ENCODE measurements around the gene PRCC. TPM values are rescaled to one million over a fixed set of nuclear protein-coding genes. Genes with fewer than 3 reads are reported as not detected.

The PRCC gene
- total RNA-seq, 6 experiments from 2014 or later, result 67.0 to 79.3 (median 71.5) TPM

- no peak for TF ChIP-seq CTCF (IDR thresholded peaks at IDR 0.05)
- peaks cover 61% of the 10 kb centered on the region for H3K4me1 Mint-ChIP-seq (ENCODE audit: low read depth)
- H3K4me3 Mint-ChIP-seq, result no peak overlapping the region
- no peak for DNase-seq
- peaks cover 4% of the 10 kb centered on the region; the same call in 1 of the 2 replicates for H3K27me3 Mint-ChIP-seq (ENCODE audit: insufficient read depth)
- no peaks in the 10 kb centered on the region for H3K9me3 Mint-ChIP-seq
- no peak overlapping the region for H3K27ac Mint-ChIP-seq
- H3K36me3 Mint-ChIP-seq (ENCODE audit: low read depth), result peaks cover 30% of the 10 kb centered on the region
Measured at GRCh38 chr1:156768610-156769295, 1.4 kb downstream of the PRCC start.

DNA sequence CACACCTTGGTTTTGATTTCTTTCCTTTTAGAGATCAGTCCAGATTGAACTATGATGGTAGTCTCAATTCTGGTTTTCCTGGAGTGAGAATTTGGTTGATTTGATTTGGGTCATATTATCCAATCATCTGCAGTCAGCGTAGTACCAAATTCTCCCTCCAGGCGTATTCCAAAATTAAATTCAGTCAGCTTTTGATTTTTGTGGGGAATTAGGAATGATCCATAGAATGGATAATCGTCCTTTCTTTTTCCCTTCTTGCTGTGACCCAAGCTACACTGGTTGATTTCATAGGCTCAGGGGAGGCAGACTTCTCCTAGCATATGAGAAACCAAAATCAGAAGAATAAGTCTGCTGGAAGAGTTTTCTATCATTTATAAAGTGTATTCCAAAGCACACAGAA, 4.9 kb downstream of the PRCC start:
- no peak for DNase-seq
- H3K27ac Mint-ChIP-seq, result no peak overlapping the region
- H3K36me3 Mint-ChIP-seq (ENCODE audit: low read depth), result peaks cover 32% of the 10 kb centered on the region
- no peak overlapping the region for H3K4me3 Mint-ChIP-seq
- H3K9me3 Mint-ChIP-seq, result no peaks in the 10 kb centered on the region
- TF ChIP-seq CTCF (IDR thresholded peaks at IDR 0.05), result peak; percentile 48
- H3K27me3 Mint-ChIP-seq (ENCODE audit: insufficient read depth), result peaks cover 4% of the 10 kb centered on the region; the same call in 1 of the 2 replicates
- peaks cover 70% of the 10 kb centered on the region for H3K4me1 Mint-ChIP-seq (ENCODE audit: low read depth)

DNA sequence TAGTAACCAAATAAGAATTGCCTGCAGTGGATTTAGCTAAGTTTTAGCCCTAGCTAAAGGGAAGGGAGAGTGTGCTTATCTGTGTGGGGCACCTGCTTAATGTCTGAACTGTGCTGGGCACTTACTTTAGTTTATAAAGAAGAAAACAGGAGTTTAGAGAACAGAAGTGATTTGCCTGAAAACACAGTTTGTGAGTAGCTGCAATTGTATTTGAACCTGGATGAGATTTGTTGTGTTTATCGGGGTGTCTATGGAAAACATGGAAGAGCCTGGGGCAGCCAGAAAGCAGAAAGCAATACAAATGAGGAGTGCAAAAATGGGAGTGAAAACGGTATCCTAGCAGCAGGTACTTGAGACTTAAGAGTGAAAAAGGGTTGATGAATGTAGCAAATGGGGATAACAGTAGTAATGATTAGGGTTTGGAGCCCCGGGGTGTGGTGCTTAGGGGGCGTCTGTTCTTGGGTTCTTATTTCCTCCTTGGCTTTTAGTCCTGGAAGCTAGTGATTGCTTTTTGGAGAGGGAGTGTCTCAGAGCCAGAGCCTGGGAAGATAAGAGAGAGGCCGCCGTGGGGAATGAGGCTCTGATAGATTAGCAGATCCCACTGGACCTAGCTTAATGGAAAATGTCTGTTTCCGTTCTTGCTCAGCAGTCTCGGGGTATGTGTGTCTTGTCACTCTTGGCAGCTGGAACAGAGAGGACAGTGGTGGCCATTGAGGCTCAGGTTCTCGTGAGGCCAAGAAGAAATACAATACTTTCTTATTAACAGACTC, 5.6 kb downstream of the PRCC start:
- no peak for DNase-seq
- H3K4me1 Mint-ChIP-seq (ENCODE audit: low read depth), result peaks cover 75% of the 10 kb centered on the region
- peaks cover 4% of the 10 kb centered on the region; the same call in 1 of the 2 replicates for H3K27me3 Mint-ChIP-seq (ENCODE audit: insufficient read depth)
- H3K9me3 Mint-ChIP-seq, result no peaks in the 10 kb centered on the region
- peaks cover 32% of the 10 kb centered on the region for H3K36me3 Mint-ChIP-seq (ENCODE audit: low read depth)
- TF ChIP-seq CTCF (IDR thresholded peaks at IDR 0.05), result no peak
- H3K4me3 Mint-ChIP-seq, result peak overlapping the region; percentile 11
- H3K27ac Mint-ChIP-seq, result peak overlapping the region; percentile 50

DNA sequence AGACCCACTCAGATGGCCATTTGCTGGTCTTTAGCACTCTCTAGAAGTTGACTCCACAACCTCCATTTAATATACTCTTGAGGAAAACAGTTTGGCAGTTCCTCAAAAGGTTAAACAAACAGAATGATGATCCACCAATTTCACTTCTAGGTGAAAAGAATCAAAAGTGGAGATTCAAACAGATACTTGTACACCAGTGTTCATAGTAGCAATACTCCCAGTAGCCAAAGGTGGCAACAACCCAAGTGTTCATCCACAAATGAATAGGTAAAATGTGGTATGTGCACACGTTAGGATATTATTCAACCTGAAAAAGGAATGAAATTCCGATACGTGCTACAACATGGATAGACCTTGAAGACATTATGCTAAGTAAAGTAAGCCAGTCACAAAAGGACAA, 6.3 kb downstream of the PRCC start:
- H3K27ac Mint-ChIP-seq, result peak overlapping the region; percentile 50; the same call in 1 of the 2 replicates
- no peaks in the 10 kb centered on the region for H3K9me3 Mint-ChIP-seq
- peaks cover 4% of the 10 kb centered on the region; the same call in 1 of the 2 replicates for H3K27me3 Mint-ChIP-seq (ENCODE audit: insufficient read depth)
- peaks cover 71% of the 10 kb centered on the region for H3K4me1 Mint-ChIP-seq (ENCODE audit: low read depth)
- peaks cover 28% of the 10 kb centered on the region for H3K36me3 Mint-ChIP-seq (ENCODE audit: low read depth)
- peak; percentile 48 for TF ChIP-seq CTCF (IDR thresholded peaks at IDR 0.05)
- no peak overlapping the region for H3K4me3 Mint-ChIP-seq
- no peak for DNase-seq

- Mint-ChIP-seq H3K36me3 (ENCODE audit: low read depth) (peaks cover 17% of the 10 kb centered on the region), H3K27ac (peak overlapping the region; percentile 58), H3K9me3 (no peaks in the 10 kb centered on the region), H3K4me3 (peak overlapping the region; percentile 15; the same call in 1 of the 2 replicates), H3K4me1 (ENCODE audit: low read depth) (peaks cover 54% of the 10 kb centered on the region), H3K27me3 (ENCODE audit: insufficient read depth) (peaks cover 2% of the 10 kb centered on the region; the same call in 1 of the 2 replicates)
- no peak for TF ChIP-seq CTCF (IDR thresholded peaks at IDR 0.05)
- no peak for DNase-seq
Measured at GRCh38 chr1:156775799-156776198, 8.5 kb downstream of the PRCC start.

All from HFFc6 (cell line).